HepG2 (cell line): ENCODE data around the gene ZNF618. TPM values are rescaled to one million over a fixed set of nuclear protein-coding genes. Genes with fewer than 3 reads are reported as not detected.

Experiments used
- ATAC-seq: fragments of 200-7000 bp; cut with Tn5 transposase; 3 replicates; pipeline ENCODE4 v1.9.1; 2020; ENCODE audit warnings: mild to moderate bottlenecking, moderate library complexity
- BruUV-seq: library from RNA; stranded (reverse); fragments of 400-500 nt; replicated peaks from 2 replicates; lab custom pipeline; 2021; lab: Mats Ljungman, UMichigan
- CTCF ChIA-PET: fragments of 300-600 bp; formaldehyde crosslinking; extraction: SDS; loops from one replicate; lab custom pipeline; 2021; ENCODE audit warnings: low total read pairs, inconsistent platforms, low intra/inter-chr PET ratio; lab: Yijun Ruan, JAX
- POLR2A ChIA-PET: fragments of 350-600 bp; sonication (Branson Sonifier 250); formaldehyde crosslinking; loops from one replicate; lab custom pipeline; 2020; ENCODE audit warnings: antibody characterized with exemption, inconsistent platforms; lab: Yijun Ruan, JAX
- DNase-seq: peaks from one replicate; pipeline ENCODE4 v3.0.0-alpha.2; 2015; ENCODE audit warnings: low spot score
- FAIRE-seq: peaks from 3 replicates; lab custom pipeline; 2011; peaks lifted over from hg19 to GRCh38; lab: Jason Lieb, UNC
- H2AFZ ChIP-seq: one replicate; pipeline ENCODE4 v1.6.1; 2011; ENCODE audit warnings: low read length, inconsistent platforms
- H3K27ac ChIP-seq: fragments of 300-600 bp; 3 replicates; pipeline ENCODE4 v1.8.0; 2011; ENCODE audit warnings: mixed run types, mild to moderate bottlenecking, mixed read lengths, low read length, inconsistent platforms; ENCODE audit not compliant: insufficient read depth; ENCODE audit errors: extremely low read length
- H3K27me3 ChIP-seq, 2 experiments: fragments of 200-600 bp in 1 of 2; 2 replicates in 1 of 2; 3 replicates in 1 of 2; pipeline versions ENCODE4 v1.6.0 to v1.8.0; 2011; ENCODE audit warnings: low read length in 2 of 2, mild to moderate bottlenecking in 2 of 2, moderate library complexity in 2 of 2, inconsistent platforms in 1 of 2; ENCODE audit not compliant: insufficient read depth in 2 of 2, control insufficient read depth in 1 of 2
- H3K36me3 ChIP-seq, 2 experiments: fragments of 200-600 bp in 1 of 2; replicated peaks in 1 of 2; 2 replicates in 1 of 2; 3 replicates in 1 of 2; pipeline versions ENCODE4 v1.5.1 to v1.8.0; 2011; ENCODE audit warnings: low read length in 2 of 2, inconsistent platforms in 1 of 2; ENCODE audit not compliant: insufficient read depth in 2 of 2, control insufficient read depth in 1 of 2
- H3K4me1 ChIP-seq: 2 replicates; pipeline ENCODE4 v1.5.1; 2012; ENCODE audit warnings: low read length, inconsistent platforms; ENCODE audit not compliant: insufficient read depth
- H3K4me2 ChIP-seq: 2 replicates; pipeline ENCODE4 v1.6.0; 2011; ENCODE audit warnings: low read depth, low read length, inconsistent platforms
- H3K4me3 ChIP-seq, 3 experiments: fragments of 200-600 bp in 1 of 3; sonication (generic), shearing (Covaris generic) in 1 of 3; replicated peaks in 1 of 3; 2 replicates each; pipeline ENCODE4 v1.5.1; 2011 to 2016; ENCODE audit warnings: low read length in 3 of 3, inconsistent platforms in 2 of 3, low read depth in 2 of 3, mild to moderate bottlenecking in 2 of 3, control low read depth in 1 of 3, mixed read lengths in 1 of 3; ENCODE audit not compliant: insufficient read depth in 1 of 3
- H3K79me2 ChIP-seq: one replicate; pipeline ENCODE4 v1.6.1; 2011; ENCODE audit warnings: low read length, inconsistent platforms; ENCODE audit not compliant: insufficient read depth
- H3K9ac ChIP-seq: 2 replicates; pipeline ENCODE4 v1.6.0; 2011; ENCODE audit warnings: mild to moderate bottlenecking, low read depth, low read length, inconsistent platforms; ENCODE audit not compliant: insufficient read depth
- H3K9me3 ChIP-seq: 2 replicates; pipeline ENCODE4 v1.5.1; 2012; ENCODE audit warnings: mild to moderate bottlenecking, low read length
- H4K20me1 ChIP-seq: 2 replicates; pipeline ENCODE4 v1.6.0; 2011; ENCODE audit warnings: inconsistent platforms, mild to moderate bottlenecking, low read length, moderate library complexity; ENCODE audit not compliant: insufficient read depth
- GPBP1L1 ChIP-seq: sonication (generic); formaldehyde crosslinking; IDR thresholded peaks from 2 replicates; pipeline ENCODE4 v1.5.0; 2020; ENCODE audit warnings: mild to moderate bottlenecking, missing genetic modification reagents
- PAWR ChIP-seq: sonication (generic); formaldehyde crosslinking; IDR thresholded peaks from 2 replicates; pipeline ENCODE4 v1.4.0; 2020; ENCODE audit warnings: missing genetic modification reagents, mild to moderate bottlenecking, borderline replicate concordance
- RNF219 ChIP-seq: sonication (generic); formaldehyde crosslinking; IDR thresholded peaks from 2 replicates; pipeline ENCODE4 v1.5.0; 2020; ENCODE audit warnings: mild to moderate bottlenecking, missing genetic modification reagents
- RXRB ChIP-seq: IDR thresholded peaks from 2 replicates; pipeline ENCODE4 v1.6.1; 2016; ENCODE audit warnings: borderline replicate concordance, missing genetic modification reagents, missing compliant biosample characterization
- TCF7 ChIP-seq: sonication (generic); IDR thresholded peaks from 2 replicates; pipeline ENCODE4 v1.6.1; 2016; ENCODE audit warnings: antibody characterized with exemption, low read depth
- ZC3H4 ChIP-seq: sonication (generic); formaldehyde crosslinking; IDR thresholded peaks from 2 replicates; pipeline ENCODE4 v1.4.0; 2020; ENCODE audit warnings: missing genetic modification reagents, borderline replicate concordance
- ZNF230 ChIP-seq: sonication (generic); formaldehyde crosslinking; IDR thresholded peaks from 2 replicates; pipeline ENCODE4 v1.4.0; 2020; ENCODE audit warnings: mild to moderate bottlenecking, missing genetic modification reagents
- ZNF362 ChIP-seq: sonication (generic); formaldehyde crosslinking; IDR thresholded peaks from 2 replicates; pipeline ENCODE4 v1.4.0; 2020; ENCODE audit warnings: missing genetic modification reagents, mild to moderate bottlenecking, borderline replicate concordance
- ZNF432 ChIP-seq: sonication (generic); formaldehyde crosslinking; IDR thresholded peaks from 2 replicates; pipeline ENCODE4 v1.5.0; 2020; ENCODE audit warnings: missing genetic modification reagents, mild to moderate bottlenecking, borderline replicate concordance
- WGBS: methylation state at CpG from one replicate; pipeline ENCODE4 v1.1.6; 2017; ENCODE audit warnings: low lambda C conversion rate; 5-methylcytosine and 5-hydroxymethylcytosine counted together
- in situ Hi-C: cut with HindIII; loops from 2 replicates; pipeline ENCODE4 v1.10.0; 2017; ENCODE audit warnings: low pct_unique_long_range_greater_than_20kb; ENCODE audit not compliant: extremely low pct_ligation_motif_present
- intact Hi-C: fragments of 100-400 bp; cut with micrococcal nuclease; formaldehyde crosslinking; loops from one replicate; pipeline ENCODE4 v1.10.0; 2022; ENCODE audit not compliant: unreplicated experiment
- polyA plus RNA-seq, 8 experiments: library from polyadenylated mRNA; depleted of rRNA in 3 of 8; stranded (reverse) in 7 of 8; unstranded in 1 of 8; fragments of >200 nt; fragmentation: Illumina TruSeq in 4 of 8; extraction: Trizol in 4 of 8; gene quantifications; 2 replicates each; pipeline versions ENCODE4 v1.2.1 to v1.2.3, GENCODE V29; 2011 to 2016; ENCODE audit warnings: low read depth in 4 of 8, missing spikeins in 1 of 8, mixed read lengths in 1 of 8; ENCODE audit not compliant: insufficient read depth in 1 of 8
- total RNA-seq, 5 experiments: library from RNA; depleted of rRNA; stranded (reverse); fragments of >200 nt; fragmentation: Illumina TruSeq; extraction: Trizol; gene quantifications; 2 replicates each; pipeline ENCODE4 v1.2.3, GENCODE V29; 2016; ENCODE audit warnings: low read depth in 1 of 5

Gene ZNF618
- total and polyA plus RNA-seq, 2 of the 13 experiments (the other 11 are each of a cell fraction or from before 2014, with no cell fraction given) = 0.07 TPM

- Histone ChIP-seq H3K4me3 (no peak overlapping the region), H3K4me1 (0 out of 2 replicates have a peak, but pooled peaks cover 7% of the 10 kb centered on the region), H2AFZ (no peak overlapping the region), H3K27ac (no peak overlapping the region), H3K9me3 (no peaks in the 10 kb centered on the region), H3K27me3 (peaks cover 0 to 32% of the 10 kb centered on the region in 2 experiments; a peak in 1 of 5 replicates), H3K9ac (no peak overlapping the region), H3K79me2 (no peaks in the 10 kb centered on the region), H3K4me2 (no peak overlapping the region), H4K20me1 (no peaks in the 10 kb centered on the region), H3K36me3 (no peaks in the 10 kb centered on the region)
- in situ Hi-C loops = no loop called here
- POLR2A ChIA-PET = no interaction called here
- DNase-seq = no peak
- no TSS peak for BruUV-seq
- FAIRE-seq = no peak
- whole genome bisulfite sequencing = 50% methylated on average over 2 of the region's 5 CpGs
- ATAC-seq = no peak
- CTCF ChIA-PET = no interaction called here
- intact Hi-C loops = no loop called here
- TF ChIP-seq ZNF432 (CRISPR knock-in tag) = no peak
- TF ChIP-seq ZC3H4 (CRISPR knock-in tag) = no peak
- TF ChIP-seq ZNF362 (CRISPR knock-in tag) = no peak
- no peak for TF ChIP-seq RNF219 (CRISPR knock-in tag)
- no peak for TF ChIP-seq RXRB (CRISPR knock-in tag)
- no peak for TF ChIP-seq PAWR (CRISPR knock-in tag)
- TF ChIP-seq GPBP1L1 (CRISPR knock-in tag) = no peak
- no peak for TF ChIP-seq TCF7
- TF ChIP-seq ZNF230 (CRISPR knock-in tag) = no peak
Measured at GRCh38 chr9:113990975-113991471, 114.9 kb downstream of the ZNF618 start.
